GM18951 (cell line): Measurements from ENCODE around the gene OR51V1.
"Not testable (repeated sequence)": the region's sequence is repeated elsewhere in the genome, so short reads cannot be mapped to it uniquely, and the experiment has no call there.

Experiments used
- POLR2A ChIP-seq: IDR thresholded peaks from 4 replicates; pipeline ENCODE4 v1.6.1; 2011; ENCODE audit warnings: mild to moderate bottlenecking; ENCODE audit not compliant: insufficient read length, insufficient read depth; ENCODE audit errors: extremely low read depth
- in situ Hi-C: fragments of 300-500 bp; cut with MboI; formaldehyde crosslinking; loops from one replicate; pipeline ENCODE4 v1.12.0; 2022; ENCODE audit warnings: low sequenced_read_pairs, mixed read lengths, inconsistent platforms; ENCODE audit not compliant: unreplicated experiment

The OR51V1 gene

DNA sequence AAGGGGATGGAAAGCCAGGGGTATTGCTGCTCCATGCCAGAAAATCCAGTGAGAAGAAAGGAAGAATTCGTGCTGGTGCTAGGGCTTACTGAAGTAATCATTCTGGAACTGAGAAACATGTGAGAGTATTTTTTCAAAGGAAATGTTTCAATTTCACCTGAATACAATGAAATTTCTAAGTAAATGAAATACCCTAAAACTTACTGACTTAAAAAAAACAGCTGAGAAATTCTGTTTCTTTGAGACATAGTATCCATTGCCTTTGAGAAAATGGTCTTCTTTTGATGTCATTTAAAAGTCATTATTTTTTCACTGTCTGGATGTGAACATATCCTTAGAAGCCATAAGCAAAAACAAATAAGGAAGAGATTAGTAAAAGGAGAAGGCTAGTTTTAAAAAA is at the start of gene OR51V1:
TSS of gene OR51V1 (minus strand) at position 101 of the 400 bp plus-strand sequence. CDS start at position 101, 0 bp downstream.
- in situ Hi-C loops: loop anchor here (10.0 kb wide), 1 partner anchor 164 kb away; no protein-coding TSS in a partner anchor

DNA sequence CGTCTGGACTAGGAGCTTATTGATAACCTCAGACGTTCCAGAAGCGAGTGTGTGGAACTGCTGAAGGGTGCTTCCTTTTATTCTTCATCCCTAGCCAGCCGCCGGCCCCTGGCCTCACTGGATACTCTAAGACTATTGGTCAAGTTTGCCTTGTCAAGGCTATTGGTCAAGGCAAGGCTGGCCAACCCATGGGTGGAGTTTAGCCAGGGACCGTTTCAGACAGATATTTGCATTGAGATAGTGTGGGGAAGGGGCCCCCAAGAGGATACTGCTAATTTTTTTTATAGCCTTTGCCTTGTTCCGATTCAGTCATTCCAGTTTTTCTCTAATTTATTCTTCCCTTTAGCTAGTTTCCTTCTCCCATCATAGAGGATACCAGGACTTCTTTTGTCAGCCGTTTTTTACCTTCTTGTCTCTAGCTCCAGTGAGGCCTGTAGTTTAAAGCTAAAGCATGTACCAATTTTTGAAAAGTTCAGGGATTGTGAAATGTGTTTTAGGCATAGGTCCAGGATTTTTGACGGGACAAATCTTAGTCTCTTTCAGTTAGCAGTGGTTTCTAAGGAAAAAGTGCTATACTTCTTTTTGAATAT is 49.4 kb upstream of the OR51V1 start, which contains the start of gene HBG1:
TSS of gene HBG1 (minus strand) at position 51 of the 590 bp plus-strand sequence. CDS start 53 bp downstream, outside the sequence.
- in situ Hi-C loops: not testable (repeated sequence)

More for the DNA sequence above, at the start of gene OR51V1:
- TF ChIP-seq POLR2A: no peak

DNA sequence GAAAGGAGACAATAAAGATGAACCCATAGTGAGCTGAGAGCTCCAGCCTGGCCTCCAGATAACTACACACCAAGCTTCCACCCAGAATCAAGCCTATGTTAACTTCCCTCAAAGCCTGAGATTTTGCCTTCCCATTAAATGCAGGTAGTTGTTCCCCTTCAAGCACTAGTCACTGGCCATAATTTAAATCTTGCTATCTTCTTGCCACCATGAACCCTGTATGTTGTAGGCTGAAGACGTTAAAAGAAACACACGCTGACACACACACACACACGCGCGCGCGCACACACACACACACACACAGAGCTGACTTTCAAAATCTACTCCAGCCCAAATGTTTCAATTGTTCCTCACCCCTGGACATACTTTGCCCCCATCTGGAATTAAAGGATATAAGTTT is 48.0 kb upstream of the OR51V1 start:
- in situ Hi-C loops: not testable (repeated sequence)

- TF ChIP-seq POLR2A: no peak
- in situ Hi-C loops: no loop called here
These were observed 47.1 kb upstream of the OR51V1 start for GRCh38 chr11:5247472-5248192.

DNA sequence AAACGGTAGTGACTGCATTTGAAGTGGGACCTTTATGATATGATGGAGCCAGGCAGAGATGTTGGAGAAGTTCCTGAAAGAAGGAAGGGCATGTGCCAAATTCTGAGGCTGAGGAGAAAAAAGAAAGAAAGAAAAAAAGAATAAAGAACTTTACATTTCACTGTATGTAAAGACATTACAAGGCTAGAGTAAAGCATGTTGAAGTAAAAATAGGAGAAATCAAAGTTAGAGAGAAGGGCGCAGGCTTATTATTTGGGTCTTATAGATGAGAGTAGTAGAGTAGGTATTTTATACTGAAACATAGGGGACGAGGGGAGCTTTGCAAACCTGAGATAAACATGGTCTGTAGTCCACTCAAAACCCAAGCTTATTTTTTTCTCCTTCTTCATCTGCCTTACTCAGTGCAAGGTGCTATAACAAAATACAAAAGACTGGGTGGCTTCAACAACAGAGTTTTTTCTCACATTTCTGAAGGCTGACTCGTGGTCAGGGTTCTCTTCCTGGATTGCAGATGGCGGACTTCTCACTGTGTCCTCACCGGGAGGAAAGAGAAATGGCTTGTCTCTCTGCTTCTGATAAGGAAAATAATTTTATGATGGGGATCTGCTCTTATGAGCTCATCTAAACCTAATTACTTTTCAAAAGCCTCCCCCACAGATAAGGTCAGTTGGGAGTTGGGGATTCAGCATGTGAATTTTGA is 46.4 kb upstream of the OR51V1 start:
- in situ Hi-C loops: no loop called here
- no peak for TF ChIP-seq POLR2A

DNA sequence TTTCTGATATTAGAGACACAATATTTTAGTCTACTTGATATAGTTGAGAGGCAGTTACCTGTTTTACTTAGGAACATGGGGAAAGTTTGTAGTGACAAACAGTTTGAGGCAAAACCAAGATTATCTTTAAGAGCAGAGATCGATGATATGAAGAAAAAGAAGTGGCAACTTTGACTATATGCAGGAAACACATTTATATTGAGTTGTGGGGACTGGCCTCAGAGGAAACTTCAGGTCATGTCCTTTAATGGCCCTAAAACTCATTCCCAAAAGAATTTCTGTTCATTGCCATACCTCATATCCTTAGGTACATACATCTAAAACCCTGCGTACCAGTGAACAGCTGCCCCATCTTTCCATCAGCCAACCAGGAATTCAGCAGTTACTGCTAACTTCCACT is 44.7 kb upstream of the OR51V1 start:
- in situ Hi-C loops: no loop called here
- TF ChIP-seq POLR2A: no peak

- in situ Hi-C loops: no loop called here
- no peak for TF ChIP-seq POLR2A
These were observed 43.3 kb upstream of the OR51V1 start for GRCh38 chr11:5243816-5244180.

- no peak for TF ChIP-seq POLR2A
- in situ Hi-C loops: no loop called here
These were observed 42.7 kb upstream of the OR51V1 start for GRCh38 chr11:5242933-5243815.

GRCh38 chr11:5242208-5242607 is 41.7 kb upstream of the OR51V1 start:
- in situ Hi-C loops: no loop called here
- TF ChIP-seq POLR2A: no peak

DNA sequence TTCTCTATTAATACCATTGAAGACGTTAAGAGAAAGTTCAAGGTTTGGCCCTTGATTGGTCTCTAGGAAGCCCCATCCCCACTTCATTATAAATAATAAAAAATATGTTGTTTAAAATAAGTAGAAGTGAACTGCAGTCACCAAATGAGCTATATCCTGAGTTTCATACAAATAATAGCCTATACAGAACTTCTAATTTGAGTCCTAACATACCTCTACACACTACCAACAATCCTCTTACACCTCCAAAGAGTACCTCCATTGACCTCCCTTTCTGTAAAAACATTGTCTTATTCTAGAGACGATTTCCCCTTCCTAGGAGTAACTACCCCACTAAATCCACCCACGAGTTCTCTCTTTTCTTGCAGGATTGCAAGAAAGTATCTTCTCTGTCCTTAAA is 41.0 kb upstream of the OR51V1 start:
- no peak for TF ChIP-seq POLR2A
- in situ Hi-C loops: no loop called here

GRCh38 chr11:5240458-5240857 is 40.0 kb upstream of the OR51V1 start:
- no peak for TF ChIP-seq POLR2A
- in situ Hi-C loops: no loop called here

GRCh38 chr11:5240056-5240455 is 39.6 kb upstream of the OR51V1 start:
- TF ChIP-seq POLR2A: no peak

DNA sequence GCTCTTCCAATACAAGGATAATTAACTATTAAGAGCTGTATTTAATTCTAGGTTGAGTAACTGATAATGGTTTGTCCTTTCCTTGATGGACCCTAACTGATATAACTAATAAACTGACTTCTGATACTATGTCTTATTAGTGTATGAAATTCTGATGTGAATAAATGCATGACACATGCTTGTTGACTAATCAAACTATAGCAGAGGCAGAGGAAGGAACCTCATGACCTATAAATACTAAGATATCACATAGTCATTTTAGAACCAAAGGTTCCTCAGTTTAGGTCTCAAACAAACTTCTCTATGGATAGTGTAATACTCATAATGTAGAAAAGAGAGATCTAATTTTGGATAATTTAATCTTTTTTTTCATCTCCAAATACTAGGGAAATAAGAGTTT is 38.6 kb upstream of the OR51V1 start:
- no peak for TF ChIP-seq POLR2A
- in situ Hi-C loops: no loop called here

More at GRCh38 chr11:5240056-5240455, 39.6 kb upstream of the OR51V1 start:
- in situ Hi-C loops: no loop called here
